Effector memory CD4-positive, alpha-beta T cell (primary cell): Measurements from ENCODE around the gene XG.
"Not testable (repeated sequence)": the region's sequence is repeated elsewhere in the genome, so short reads cannot be mapped to it uniquely, and the experiment has no call there.

Source experiments
- DNase-seq, 3 donors: peaks; one replicate each; pipeline ENCODE4 v3.0.0-alpha.2; 2020
- H3K27ac ChIP-seq: 2 replicates; pipeline ENCODE4 v1.7.0; 2013; ENCODE audit warnings: mild to moderate bottlenecking, low read length, moderate library complexity; ENCODE audit not compliant: insufficient read depth, poor library complexity, severe bottlenecking
- H3K27me3 ChIP-seq: replicated peaks from 2 replicates; pipeline ENCODE4 v1.7.0; 2013; ENCODE audit warnings: mild to moderate bottlenecking, low read length; ENCODE audit not compliant: insufficient read depth, control insufficient read depth, poor library complexity, severe bottlenecking
- H3K36me3 ChIP-seq: 2 replicates; pipeline ENCODE4 v1.7.0; 2013; ENCODE audit warnings: mild to moderate bottlenecking, low read length, moderate library complexity; ENCODE audit not compliant: control insufficient read depth, insufficient read depth
- H3K4me1 ChIP-seq: 2 replicates; pipeline ENCODE4 v1.7.0; 2013; ENCODE audit warnings: low read length, mild to moderate bottlenecking; ENCODE audit not compliant: control insufficient read depth, insufficient read depth, poor library complexity, severe bottlenecking
- H3K4me3 ChIP-seq: 2 replicates; pipeline ENCODE4 v1.7.0; 2013; ENCODE audit warnings: low read length, low read depth, mild to moderate bottlenecking; ENCODE audit not compliant: insufficient read depth, poor library complexity, severe bottlenecking
- H3K9me3 ChIP-seq: 2 replicates; pipeline ENCODE4 v1.7.0; 2013; ENCODE audit warnings: mild to moderate bottlenecking, low read length, moderate library complexity; ENCODE audit not compliant: control insufficient read depth
- total RNA-seq, 3 donors: gene quantifications; one replicate each; lab custom pipeline; 2026; lab: John Stamatoyannopoulos, UW

The XG gene
- total RNA-seq, result 0 to 0.58 (median 0) reads per million in 3 donors

- not testable (repeated sequence) for H3K36me3 ChIP-seq, H3K27me3 ChIP-seq, H3K4me1 ChIP-seq, H3K4me3 ChIP-seq, H3K9me3 ChIP-seq, H3K27ac ChIP-seq, DNase-seq
Observed at GRCh38 chrX:2751874-2752300, at the start of gene XG. XG (plus strand) TSS chrX:2752040; CDS start chrX:2752275, 235 bp downstream.

- peak overlapping the region; percentile 27 for H3K27ac ChIP-seq
- H3K27me3 ChIP-seq, result no peaks in the 10 kb centered on the region
- H3K4me3 ChIP-seq, result no peak overlapping the region
- no peak for DNase-seq
- peaks cover 64% of the 10 kb centered on the region for H3K4me1 ChIP-seq
- H3K9me3 ChIP-seq, result no peaks in the 10 kb centered on the region
- H3K36me3 ChIP-seq, result no peaks in the 10 kb centered on the region
Observed at GRCh38 chrX:2703991-2704369, 47.9 kb upstream of the XG start.

GRCh38 chrX:2705046-2705832 lies 46.6 kb upstream of the XG start:
- H3K27me3 ChIP-seq, result no peaks in the 10 kb centered on the region
- H3K4me3 ChIP-seq, result no peak overlapping the region
- H3K36me3 ChIP-seq, result no peaks in the 10 kb centered on the region
- no peak overlapping the region for H3K27ac ChIP-seq
- H3K4me1 ChIP-seq, result peaks cover 67% of the 10 kb centered on the region
- no peaks in the 10 kb centered on the region for H3K9me3 ChIP-seq
- no peak for DNase-seq

- no peak overlapping the region for H3K4me3 ChIP-seq
- peak overlapping the region; percentile 50 for H3K27ac ChIP-seq
- peak in 2 of 3 donors; percentile 38 to 47 for DNase-seq
- no peaks in the 10 kb centered on the region for H3K9me3 ChIP-seq
- H3K4me1 ChIP-seq, result peaks cover 60% of the 10 kb centered on the region
- no peaks in the 10 kb centered on the region for H3K36me3 ChIP-seq
- H3K27me3 ChIP-seq, result no peaks in the 10 kb centered on the region
Observed at GRCh38 chrX:2707334-2707760, 44.5 kb upstream of the XG start.

GRCh38 chrX:2708021-2708420 lies 43.8 kb upstream of the XG start:
- Histone ChIP-seq H3K4me1 (peaks cover 54% of the 10 kb centered on the region), H3K4me3 (no peak overlapping the region), H3K36me3 (no peaks in the 10 kb centered on the region), H3K27ac (peak overlapping the region; percentile 50), H3K27me3 (no peaks in the 10 kb centered on the region), H3K9me3 (no peaks in the 10 kb centered on the region)
- no peak for DNase-seq

- peaks cover 47% of the 10 kb centered on the region for H3K4me1 ChIP-seq
Observed at GRCh38 chrX:2708592-2709188, 43.1 kb upstream of the XG start.

GRCh38 chrX:2709556-2709955 lies 42.3 kb upstream of the XG start:
- Histone ChIP-seq H3K27ac (peak overlapping the region; percentile 75), H3K27me3 (no peaks in the 10 kb centered on the region), H3K4me1 (peaks cover 45% of the 10 kb centered on the region), H3K4me3 (no peak overlapping the region), H3K36me3 (no peaks in the 10 kb centered on the region), H3K9me3 (no peaks in the 10 kb centered on the region)
- DNase-seq, result no peak

More at GRCh38 chrX:2708592-2709188, 43.1 kb upstream of the XG start:
- Histone ChIP-seq H3K36me3 (no peaks in the 10 kb centered on the region), H3K27me3 (no peaks in the 10 kb centered on the region), H3K9me3 (no peaks in the 10 kb centered on the region), H3K27ac (peak overlapping the region; percentile 50), H3K4me3 (no peak overlapping the region)
- DNase-seq, result no peak

GRCh38 chrX:2710041-2710840 lies 41.6 kb upstream of the XG start:
- peaks cover 45% of the 10 kb centered on the region for H3K4me1 ChIP-seq
- H3K36me3 ChIP-seq, result peaks cover 6% of the 10 kb centered on the region
- peak overlapping the region; percentile 75 for H3K27ac ChIP-seq
- peak in 1 of 3 donors; percentile 39 for DNase-seq
- no peaks in the 10 kb centered on the region for H3K9me3 ChIP-seq
- peak overlapping the region; percentile 33 for H3K4me3 ChIP-seq
- H3K27me3 ChIP-seq, result no peaks in the 10 kb centered on the region

GRCh38 chrX:2711441-2711840 lies 40.4 kb upstream of the XG start:
- H3K4me1 ChIP-seq, result peaks cover 39% of the 10 kb centered on the region
- no peaks in the 10 kb centered on the region for H3K27me3 ChIP-seq
- no peaks in the 10 kb centered on the region for H3K9me3 ChIP-seq
- DNase-seq, result no peak
- no peak overlapping the region for H3K4me3 ChIP-seq
- peaks cover 9% of the 10 kb centered on the region for H3K36me3 ChIP-seq
- H3K27ac ChIP-seq, result no peak overlapping the region
